HFF-Myc (cell line): ENCODE results near the gene MTRF1L.
"Not testable (repeated sequence)": the region's sequence is repeated elsewhere in the genome, so short reads cannot be mapped to it uniquely, and the experiment has no call there.

Experiments
- DNase-seq: peaks from one replicate; pipeline ENCODE4 v3.0.0-alpha.2; 2011; ENCODE audit warnings: low read depth; ENCODE audit errors: extremely low read depth
- H3K4me3 ChIP-seq: replicated peaks from 2 replicates; pipeline ENCODE4 v1.5.1; 2011; ENCODE audit warnings: low read depth, mild to moderate bottlenecking, control low read depth, low read length
- CTCF ChIP-seq: IDR thresholded peaks from 2 replicates; pipeline ENCODE4 v1.5.1; 2012; ENCODE audit warnings: mild to moderate bottlenecking, low read depth, low read length, control low read depth; ENCODE audit errors: missing control alignments

Gene MTRF1L

GRCh38 chr6:153012856-153013255, 10.3 kb upstream of the MTRF1L start:
- DNase-seq, result no peak
- no peak for TF ChIP-seq CTCF
- H3K4me3 ChIP-seq, result no peak overlapping the region

- peak overlapping the region; percentile 70 for H3K4me3 ChIP-seq
- DNase-seq, result no peak
- no peak for TF ChIP-seq CTCF
Measured at GRCh38 chr6:153003366-153003690, 819 bp upstream of the MTRF1L start.

GRCh38 chr6:153001767-153002612, 519 bp downstream of the MTRF1L start:
- no peak for DNase-seq
- peak overlapping the region; percentile 70 for H3K4me3 ChIP-seq
- TF ChIP-seq CTCF, result no peak

- not testable (repeated sequence) for DNase-seq
- H3K4me3 ChIP-seq, result peak overlapping the region; percentile 70
Measured at GRCh38 chr6:153000790-153001189, 1.7 kb downstream of the MTRF1L start.

- H3K4me3 ChIP-seq, result peak overlapping the region; percentile 70
- DNase-seq, result no peak
- TF ChIP-seq CTCF, result no peak
Measured at GRCh38 chr6:153000243-153000642, 2.3 kb downstream of the MTRF1L start.

- H3K4me3 ChIP-seq, DNase-seq: not testable (repeated sequence)
Measured at GRCh38 chr6:152999538-152999937, 3.0 kb downstream of the MTRF1L start.

- no peak for TF ChIP-seq CTCF
- no peak for DNase-seq
- no peak overlapping the region for H3K4me3 ChIP-seq
Measured at GRCh38 chr6:152993847-152994246, 8.7 kb downstream of the MTRF1L start.

GRCh38 chr6:152993431-152993830, 9.1 kb downstream of the MTRF1L start:
- DNase-seq, result no peak
- H3K4me3 ChIP-seq, result no peak overlapping the region
- no peak for TF ChIP-seq CTCF
